Activated T-cell treated with anti-CD3 and anti-CD28 coated beads, Interleukin-2, amount 50 U/mL, for 72 hours (primary cell): ENCODE results near the gene PRPH. TPM values are rescaled to one million over a fixed set of nuclear protein-coding genes. Genes with fewer than 3 reads are reported as not detected.
"Not testable (repeated sequence)": the region's sequence is repeated elsewhere in the genome, so short reads cannot be mapped to it uniquely, and the experiment has no call there.

Source experiments
- ATAC-seq, 2 donors: fragments of 150-1000 bp; cut with Tn5 transposase; replicated peaks in 1 of 2; 2 replicates each; pipeline ENCODE4 v1.10.0; 2021; ENCODE audit warnings: moderate library complexity in 2 of 2, mild to moderate bottlenecking in 1 of 2
- DNase-seq, 2 donors: peaks; one replicate each; pipeline ENCODE4 v3.0.0; 2021 to 2022; ENCODE audit warnings: mixed read lengths in 1 of 2
- H3K27ac Mint-ChIP-seq: one replicate; pipeline ENCODE4 v1.8.0; 2022; ENCODE audit warnings: mild to moderate bottlenecking, moderate library complexity, mixed read lengths
- H3K27me3 Mint-ChIP-seq: one replicate; pipeline ENCODE4 v1.8.0; 2022; ENCODE audit warnings: low read depth, mixed read lengths
- H3K36me3 Mint-ChIP-seq, 2 donors: one replicate each; pipeline ENCODE4 v1.8.0; 2022; ENCODE audit warnings: mixed read lengths in 2 of 2, mild to moderate bottlenecking in 1 of 2; ENCODE audit not compliant: insufficient read depth in 2 of 2
- H3K4me1 Mint-ChIP-seq: one replicate; pipeline ENCODE4 v1.8.0; 2022; ENCODE audit warnings: low read depth, mixed read lengths
- H3K4me3 Mint-ChIP-seq, 2 donors: one replicate each; pipeline ENCODE4 v1.8.0; 2022; ENCODE audit warnings: mild to moderate bottlenecking in 2 of 2, mixed read lengths in 2 of 2, moderate library complexity in 2 of 2
- H3K9me3 Mint-ChIP-seq, 2 donors: one replicate each; pipeline ENCODE4 v1.8.0; 2022; ENCODE audit warnings: mixed read lengths in 2 of 2
- total RNA-seq, 2 donors: library from RNA; stranded (reverse); gene quantifications; one replicate each; pipeline ENCODE4 v1.2.3, GENCODE V29; 2022

Gene PRPH
- total RNA-seq, 2 donors from 2014 or later, result 1.7 TPM; not detected in 1

- Mint-ChIP-seq H3K36me3 (peaks cover 10 to 17% of the 10 kb centered on the region in 2 donors), H3K27me3 (no peaks in the 10 kb centered on the region), H3K27ac (peak within 1 kb of the TSS; percentile 98), H3K4me1 (peaks cover 57% of the 10 kb centered on the region), H3K4me3 (peak within 1 kb of the TSS; percentile 98 to 100), H3K9me3 (no peaks in the 10 kb centered on the region)
- peak; percentile 87 to 91 for ATAC-seq
- DNase-seq, result peak; percentile 94 to 97
These were observed 29.8 kb upstream of the PRPH start, which contains the start of gene TUBA1C for GRCh38 chr12:49264873-49265792. Gene TUBA1C, plus strand, starts transcription at chr12:49265082. Its CDS starts 100 bp downstream, at chr12:49265182.

DNA sequence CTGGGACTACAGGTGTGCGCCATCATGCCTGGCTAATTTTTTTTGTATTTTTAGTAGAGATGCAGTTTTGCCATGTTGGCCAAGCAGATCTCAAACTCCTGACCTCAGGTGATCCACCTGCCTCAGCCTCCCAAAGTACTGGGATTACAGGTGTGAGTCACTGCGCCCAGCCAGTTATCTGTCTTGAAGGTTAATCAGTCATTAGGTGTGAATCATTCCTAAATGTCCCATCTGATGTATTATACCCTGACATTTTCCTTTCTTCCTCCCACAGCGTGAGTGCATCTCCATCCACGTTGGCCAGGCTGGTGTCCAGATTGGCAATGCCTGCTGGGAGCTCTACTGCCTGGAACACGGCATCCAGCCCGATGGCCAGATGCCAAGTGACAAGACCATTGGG lies 25.8 kb upstream of the PRPH start:
- not testable (repeated sequence) for ATAC-seq, H3K27me3 Mint-ChIP-seq, DNase-seq, H3K9me3 Mint-ChIP-seq
- Mint-ChIP-seq H3K36me3 (peaks cover 11 to 24% of the 10 kb centered on the region in 2 donors), H3K4me3 (peak overlapping the region; percentile 6 to 84), H3K27ac (peak overlapping the region; percentile 92), H3K4me1 (peaks cover 42% of the 10 kb centered on the region)

- ATAC-seq, result no peak
- no peak overlapping the region for H3K27ac Mint-ChIP-seq
- DNase-seq, result no peak
- H3K4me3 Mint-ChIP-seq, result no peak overlapping the region
- H3K27me3 Mint-ChIP-seq, result no peaks in the 10 kb centered on the region
- H3K4me1 Mint-ChIP-seq, result peaks cover 14% of the 10 kb centered on the region
- peaks cover 8 to 21% of the 10 kb centered on the region in 2 donors for H3K36me3 Mint-ChIP-seq
- no peaks in the 10 kb centered on the region for H3K9me3 Mint-ChIP-seq
These were observed 21.9 kb upstream of the PRPH start for GRCh38 chr12:49272790-49273725.

GRCh38 chr12:49273726-49274395 lies 21.1 kb upstream of the PRPH start:
- Mint-ChIP-seq H3K36me3 (peaks cover 8 to 18% of the 10 kb centered on the region in 2 donors), H3K4me3 (no peak overlapping the region), H3K9me3 (no peaks in the 10 kb centered on the region), H3K27me3 (no peaks in the 10 kb centered on the region), H3K4me1 (peaks cover 6% of the 10 kb centered on the region), H3K27ac (no peak overlapping the region)
- ATAC-seq (no peak), DNase-seq (no peak)

DNA sequence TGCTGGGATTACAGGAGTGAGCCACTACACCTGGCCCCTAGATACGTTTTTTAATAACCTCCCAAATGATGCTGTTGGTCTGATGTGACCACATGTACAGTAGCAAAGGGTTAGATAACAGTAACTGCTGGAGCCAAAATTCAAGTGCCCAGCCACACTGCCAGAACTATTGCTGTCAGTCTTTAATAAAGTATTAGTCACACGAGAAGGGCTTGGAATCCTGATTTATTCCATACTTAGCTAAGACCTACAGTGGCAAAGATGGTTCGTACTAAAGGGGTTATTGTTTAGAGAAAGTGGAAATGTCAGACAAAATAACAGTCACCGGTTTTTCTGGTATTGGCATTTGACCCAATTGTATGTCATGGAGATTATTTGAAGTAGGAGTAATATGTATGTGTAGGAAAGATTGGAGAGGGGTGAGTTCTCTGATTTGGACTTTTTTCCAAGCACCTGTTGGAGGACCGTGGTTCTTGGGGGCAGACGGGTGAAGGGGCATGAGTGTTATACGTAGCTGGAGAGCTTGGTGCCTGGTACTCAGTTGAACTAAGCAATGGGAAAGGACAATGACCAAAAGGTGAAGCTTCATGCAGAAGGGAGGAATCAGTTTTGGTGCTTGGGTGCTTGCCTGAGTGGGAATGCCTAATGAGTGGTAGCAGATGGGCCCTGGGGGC lies 20.4 kb upstream of the PRPH start:
- ATAC-seq, result no peak

GRCh38 chr12:49276304-49277290 lies 18.4 kb upstream of the PRPH start:
- H3K27me3 Mint-ChIP-seq, result no peaks in the 10 kb centered on the region
- ATAC-seq (peak; percentile 8 to 18), DNase-seq (no peak)
- no peak overlapping the region for H3K4me3 Mint-ChIP-seq
- no peak overlapping the region for H3K27ac Mint-ChIP-seq
- H3K4me1 Mint-ChIP-seq, result no peaks in the 10 kb centered on the region
- H3K9me3 Mint-ChIP-seq, result no peaks in the 10 kb centered on the region
- H3K36me3 Mint-ChIP-seq, result peaks cover 1 to 10% of the 10 kb centered on the region in 2 donors

More for the DNA sequence above, 20.4 kb upstream of the PRPH start:
- DNase-seq, result no peak
- peaks cover 5 to 16% of the 10 kb centered on the region in 2 donors for H3K36me3 Mint-ChIP-seq
- H3K9me3 Mint-ChIP-seq, result no peaks in the 10 kb centered on the region
- no peaks in the 10 kb centered on the region for H3K27me3 Mint-ChIP-seq
- H3K27ac Mint-ChIP-seq, result no peak overlapping the region
- no peaks in the 10 kb centered on the region for H3K4me1 Mint-ChIP-seq
- H3K4me3 Mint-ChIP-seq, result no peak overlapping the region

GRCh38 chr12:49277466-49277865 lies 17.5 kb upstream of the PRPH start:
- H3K4me3 Mint-ChIP-seq, result no peak overlapping the region
- H3K36me3 Mint-ChIP-seq, result peaks cover 1 to 10% of the 10 kb centered on the region in 2 donors
- no peaks in the 10 kb centered on the region for H3K27me3 Mint-ChIP-seq
- no peak overlapping the region for H3K27ac Mint-ChIP-seq
- H3K9me3 Mint-ChIP-seq, result no peaks in the 10 kb centered on the region
- H3K4me1 Mint-ChIP-seq, result no peaks in the 10 kb centered on the region
- DNase-seq (no peak), ATAC-seq (peak; percentile 8 to 16)

GRCh38 chr12:49279706-49280159 lies 15.2 kb upstream of the PRPH start:
- H3K36me3 Mint-ChIP-seq, result no peaks in the 10 kb centered on the region
- no peak for ATAC-seq

GRCh38 chr12:49280545-49280944 lies 14.4 kb upstream of the PRPH start:
- H3K4me1 Mint-ChIP-seq, H3K27me3 Mint-ChIP-seq, H3K36me3 Mint-ChIP-seq, H3K27ac Mint-ChIP-seq, H3K9me3 Mint-ChIP-seq, ATAC-seq, H3K4me3 Mint-ChIP-seq, DNase-seq: not testable (repeated sequence)

More at GRCh38 chr12:49279706-49280159, 15.2 kb upstream of the PRPH start:
- no peaks in the 10 kb centered on the region for H3K9me3 Mint-ChIP-seq
- H3K27me3 Mint-ChIP-seq, result peaks cover 3% of the 10 kb centered on the region
- H3K4me1 Mint-ChIP-seq, result no peaks in the 10 kb centered on the region
- no peak overlapping the region for H3K27ac Mint-ChIP-seq
- no peak for DNase-seq
- H3K4me3 Mint-ChIP-seq, result no peak overlapping the region

- H3K36me3 Mint-ChIP-seq, result no peaks in the 10 kb centered on the region
- no peak overlapping the region for H3K27ac Mint-ChIP-seq
- ATAC-seq, result no peak
These were observed 12.6 kb upstream of the PRPH start for GRCh38 chr12:49282302-49282701.

GRCh38 chr12:49282740-49283375 lies 12.1 kb upstream of the PRPH start:
- H3K4me1 Mint-ChIP-seq, H3K36me3 Mint-ChIP-seq, H3K27ac Mint-ChIP-seq, DNase-seq, H3K9me3 Mint-ChIP-seq, H3K4me3 Mint-ChIP-seq, ATAC-seq: not testable (repeated sequence)
- H3K27me3 Mint-ChIP-seq, result peaks cover 23% of the 10 kb centered on the region

More at GRCh38 chr12:49282302-49282701, 12.6 kb upstream of the PRPH start:
- DNase-seq, result no peak
- Mint-ChIP-seq H3K4me3 (no peak overlapping the region), H3K27me3 (peaks cover 17% of the 10 kb centered on the region), H3K9me3 (no peaks in the 10 kb centered on the region), H3K4me1 (no peaks in the 10 kb centered on the region)
